GM18502 (cell line): ENCODE results near the gene INTU.
"Not testable (repeated sequence)": the region's sequence is repeated elsewhere in the genome, so short reads cannot be mapped to it uniquely, and the experiment has no call there.

Experiments
- ATAC-seq: cut with Tn5 transposase; IDR thresholded peaks from one replicate; pipeline ENCODE4 v1.9.1; 2021; ENCODE audit warnings: mild to moderate bottlenecking; ENCODE audit not compliant: unreplicated experiment, poor library complexity

Gene INTU

GRCh38 chr4:127632420-127633403 lies at the start of gene INTU:
Gene INTU, plus strand, starts transcription at chr4:127632957. Its CDS starts 78 bp downstream, at chr4:127633035.
- peak; percentile 100 for ATAC-seq

GRCh38 chr4:127586496-127586895 lies 46.3 kb upstream of the INTU start:
- not testable (repeated sequence) for ATAC-seq

GRCh38 chr4:127586922-127587571 lies 45.7 kb upstream of the INTU start:
- peak; percentile 100 for ATAC-seq

- ATAC-seq = not testable (repeated sequence)
These were observed 43.6 kb upstream of the INTU start for GRCh38 chr4:127589153-127589552.

GRCh38 chr4:127598656-127599055 lies 34.1 kb upstream of the INTU start:
- no peak for ATAC-seq

- no peak for ATAC-seq
These were observed 31.7 kb upstream of the INTU start for GRCh38 chr4:127601029-127601428.

GRCh38 chr4:127604949-127605709 lies 27.6 kb upstream of the INTU start:
- no peak for ATAC-seq

- no peak for ATAC-seq
These were observed 25.9 kb upstream of the INTU start for GRCh38 chr4:127606823-127607222.

GRCh38 chr4:127609484-127609883 lies 23.3 kb upstream of the INTU start:
- ATAC-seq = no peak

- no peak for ATAC-seq
These were observed 22.3 kb upstream of the INTU start for GRCh38 chr4:127610488-127610887.

GRCh38 chr4:127616898-127617297 lies 15.9 kb upstream of the INTU start:
- ATAC-seq = no peak

GRCh38 chr4:127618427-127618826 lies 14.3 kb upstream of the INTU start:
- ATAC-seq = no peak

- ATAC-seq = no peak
These were observed 10.2 kb upstream of the INTU start for GRCh38 chr4:127622621-127622920.

- ATAC-seq = peak; percentile 54
These were observed 9.6 kb upstream of the INTU start for GRCh38 chr4:127622921-127623796.

GRCh38 chr4:127623797-127624083 lies 9.0 kb upstream of the INTU start:
- ATAC-seq = no peak

GRCh38 chr4:127624173-127624572 lies 8.6 kb upstream of the INTU start:
- ATAC-seq = no peak

- ATAC-seq = no peak
These were observed 3.4 kb upstream of the INTU start for GRCh38 chr4:127629371-127629770.

GRCh38 chr4:127630152-127630551 lies 2.6 kb upstream of the INTU start:
- no peak for ATAC-seq

GRCh38 chr4:127631420-127631819 lies 1.3 kb upstream of the INTU start:
- no peak for ATAC-seq

- ATAC-seq = no peak
These were observed 1.4 kb downstream of the INTU start for GRCh38 chr4:127634181-127634580.
